Ishikawa (cell line): ENCODE data around the gene SDC4.

Experiments
- CEBPB ChIP-seq: IDR thresholded peaks from 2 replicates; pipeline ENCODE4 v1.6.1; 2012
- EP300 ChIP-seq: IDR thresholded peaks from 2 replicates; pipeline ENCODE4 v1.6.1; 2012; ENCODE audit warnings: borderline replicate concordance
- REST ChIP-seq: IDR thresholded peaks from 2 replicates; pipeline ENCODE4 v1.6.1; 2012; ENCODE audit warnings: low read depth, mild to moderate bottlenecking
- TAF1 ChIP-seq: IDR thresholded peaks from 2 replicates; pipeline ENCODE4 v1.6.1; 2012; ENCODE audit warnings: low read depth, mild to moderate bottlenecking
- TCF12 ChIP-seq: IDR thresholded peaks from 2 replicates; pipeline ENCODE4 v1.6.1; 2012; ENCODE audit warnings: low read depth
- TEAD4 ChIP-seq: IDR thresholded peaks from 2 replicates; pipeline ENCODE4 v1.6.1; 2012
- YY1 ChIP-seq: IDR thresholded peaks from 2 replicates; pipeline ENCODE4 v1.6.1; 2012; ENCODE audit warnings: low read depth

GRCh38 chr20:45346291-45346718 is 1.9 kb downstream of the SDC4 start:
- no peak for TF ChIP-seq YY1
- TF ChIP-seq REST = no peak
- TF ChIP-seq TAF1 = no peak
- no peak for TF ChIP-seq TCF12
- no peak for TF ChIP-seq EP300
- no peak for TF ChIP-seq CEBPB
- TF ChIP-seq TEAD4 = no peak
